Measurements from ENCODE around the gene BICD2.

BICD2 gene

GRCh38 chr9:92752812-92753404 lies 11.7 kb downstream of the BICD2 start:
- TF ChIP-seq ZFX (IDR thresholded peaks at IDR 0.05; ENCODE audit: borderline replicate concordance) (no peak), CTCF (IDR thresholded peaks at IDR 0.05) (no peak)
- no peak overlapping the region for H3K27ac ChIP-seq

- no peak overlapping the region for H3K27ac ChIP-seq
- TF ChIP-seq CTCF (IDR thresholded peaks at IDR 0.05): no peak
- TF ChIP-seq ZFX (IDR thresholded peaks at IDR 0.05; ENCODE audit: borderline replicate concordance): no peak
Measured at GRCh38 chr9:92749934-92750315, 14.7 kb downstream of the BICD2 start.

GRCh38 chr9:92749071-92749933 lies 15.3 kb downstream of the BICD2 start:
- TF ChIP-seq CTCF (IDR thresholded peaks at IDR 0.05) (no peak), ZFX (IDR thresholded peaks at IDR 0.05; ENCODE audit: borderline replicate concordance) (no peak)
- H3K27ac ChIP-seq: no peak overlapping the region

GRCh38 chr9:92748233-92748497 lies 16.5 kb downstream of the BICD2 start:
- H3K27ac ChIP-seq: no peak overlapping the region
- TF ChIP-seq ZFX (IDR thresholded peaks at IDR 0.05; ENCODE audit: borderline replicate concordance): no peak
- TF ChIP-seq CTCF (IDR thresholded peaks at IDR 0.05): no peak

- TF ChIP-seq ZFX (IDR thresholded peaks at IDR 0.05; ENCODE audit: borderline replicate concordance): no peak
- no peak for TF ChIP-seq CTCF (IDR thresholded peaks at IDR 0.05)
- no peak overlapping the region for H3K27ac ChIP-seq
Measured at GRCh38 chr9:92747459-92748232, 17.0 kb downstream of the BICD2 start.

- H3K27ac ChIP-seq: no peak overlapping the region
- TF ChIP-seq ZFX (IDR thresholded peaks at IDR 0.05; ENCODE audit: borderline replicate concordance): no peak
- TF ChIP-seq CTCF (IDR thresholded peaks at IDR 0.05): no peak
Measured at GRCh38 chr9:92746567-92747458, 17.8 kb downstream of the BICD2 start.

All from 22Rv1 (cell line).